AG08396 (cell line): ENCODE results near the gene CALHM2.
"Not testable (repeated sequence)": the region's sequence is repeated elsewhere in the genome, so short reads cannot be mapped to it uniquely, and the experiment has no call there.

ENCODE experiments used
- DNase-seq: peaks from one replicate; pipeline ENCODE4 v3.0.0; 2012; ENCODE audit warnings: low spot score, mixed read lengths

CALHM2 gene

DNA sequence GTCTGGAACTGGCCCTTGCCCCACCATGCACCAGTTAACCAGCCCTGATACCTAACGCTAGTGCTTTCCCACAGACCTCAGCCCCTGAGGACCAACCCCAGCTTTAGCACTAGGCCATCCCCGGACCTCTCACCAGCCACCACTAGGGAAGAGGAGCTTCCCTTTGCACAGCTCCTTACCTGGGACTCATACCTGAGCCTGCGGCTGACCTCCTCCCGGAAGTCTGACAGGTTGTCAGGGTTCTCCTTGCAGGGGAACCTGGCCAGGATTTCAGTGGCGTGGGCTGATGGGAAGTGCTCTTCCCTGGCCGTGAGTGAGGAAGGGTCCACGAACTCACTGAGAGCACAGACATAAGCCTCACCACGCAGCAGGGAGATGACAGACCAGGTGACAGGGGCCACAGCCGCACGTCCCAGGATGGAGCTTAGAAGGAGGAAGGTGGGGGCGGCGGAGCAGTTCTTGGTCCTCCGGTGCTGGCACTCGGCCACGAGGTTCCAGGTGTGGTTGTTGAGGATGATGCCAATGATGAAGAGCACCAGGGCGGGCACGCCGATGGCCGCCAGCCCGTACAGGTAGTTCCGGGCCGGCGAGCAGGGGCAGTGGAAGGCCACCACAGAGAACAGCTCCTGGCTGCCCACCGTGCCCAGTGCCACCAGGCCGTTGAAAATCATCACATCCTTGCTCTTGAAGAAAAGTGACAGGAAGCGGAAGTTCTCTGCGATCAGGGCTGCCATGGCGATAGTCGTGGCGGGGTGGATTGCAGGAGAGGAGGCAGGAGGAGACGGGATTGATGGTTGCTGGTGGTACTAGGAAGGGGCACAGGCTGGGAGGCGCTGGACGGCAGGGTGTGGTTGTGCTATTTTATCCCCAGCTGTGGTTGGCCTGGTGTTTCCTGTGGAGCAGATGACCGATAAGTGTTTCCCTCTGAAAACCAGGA is 2.7 kb downstream of the CALHM2 start:
- no peak for DNase-seq

DNA sequence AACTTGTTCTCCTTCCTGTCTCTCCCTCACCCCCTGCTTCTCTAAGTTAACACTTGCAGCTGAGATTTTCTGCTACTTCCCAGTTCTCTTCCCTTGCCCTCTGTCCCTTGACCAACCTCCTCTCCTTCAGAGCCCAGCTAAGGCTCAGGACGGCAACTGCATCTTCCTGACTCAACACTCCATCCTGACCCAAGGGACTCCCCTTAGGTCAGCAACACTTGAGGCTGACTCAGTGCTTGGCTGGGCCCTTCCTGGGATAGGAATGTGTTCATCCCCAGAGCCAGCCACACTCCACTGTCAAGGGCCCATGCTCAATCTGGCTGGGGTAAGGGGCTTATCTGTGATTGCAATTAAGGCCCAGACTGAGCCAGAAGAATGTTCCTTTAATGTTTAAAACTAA is 3.4 kb downstream of the CALHM2 start:
- peak; percentile 89 for DNase-seq

DNA sequence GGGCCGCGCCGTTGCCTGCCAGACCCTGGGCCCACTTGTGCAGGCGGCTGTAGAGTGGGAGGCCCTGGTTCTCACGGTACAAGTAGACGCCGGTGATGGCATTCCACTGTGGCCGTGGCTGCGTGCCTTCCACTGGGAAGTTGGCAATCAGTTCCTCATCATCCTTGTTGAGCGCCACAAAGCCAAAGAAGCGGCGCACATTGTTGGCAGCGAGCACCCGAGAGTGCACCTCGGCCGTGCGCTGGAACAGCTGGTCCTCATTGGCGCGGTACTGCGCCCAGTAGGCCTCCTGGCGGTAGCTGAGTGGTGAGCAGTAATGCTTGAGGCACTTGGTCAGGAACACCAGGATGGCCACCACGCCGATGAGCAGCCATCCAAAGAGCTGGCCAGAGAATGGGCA is 5.0 kb downstream of the CALHM2 start:
- DNase-seq, result no peak

DNA sequence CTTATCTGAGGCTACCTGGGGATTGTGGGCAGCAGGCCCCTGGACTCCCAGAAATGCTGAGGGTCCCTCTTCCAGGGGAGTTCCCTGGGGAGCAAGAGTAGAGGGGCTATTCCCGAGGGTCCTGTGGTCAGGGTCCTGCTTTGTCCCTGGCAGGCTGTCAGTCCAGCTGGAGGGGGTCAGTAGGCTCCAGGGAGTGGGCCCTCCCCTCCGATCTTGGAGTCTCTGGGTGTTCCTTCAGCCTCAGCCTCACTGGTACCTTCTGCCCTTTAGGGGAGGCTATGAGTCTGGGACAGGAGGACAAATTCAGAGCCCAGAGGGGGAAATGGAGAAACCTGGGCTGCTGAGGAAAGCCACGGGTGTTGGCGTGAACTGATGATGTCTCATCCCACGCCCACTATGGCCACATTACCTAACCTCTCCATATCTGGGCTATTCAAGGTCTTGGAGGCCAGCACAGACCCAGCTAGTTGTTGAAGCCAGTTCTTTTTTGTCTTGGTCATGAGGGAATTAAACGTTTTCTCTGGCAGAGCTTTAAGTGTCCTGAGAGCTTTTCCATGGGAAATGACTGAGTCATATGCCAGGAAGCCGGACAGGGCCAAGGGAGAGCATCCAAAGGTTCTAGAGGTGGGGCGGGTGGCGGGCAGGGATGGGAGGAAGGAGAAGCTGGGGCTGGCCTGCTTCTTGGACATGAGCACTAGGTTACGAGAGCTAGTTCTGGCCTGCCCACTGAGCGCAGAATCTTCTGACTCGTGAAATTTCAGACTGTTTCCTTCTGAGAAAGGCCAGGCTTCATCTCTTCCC is 6.2 kb downstream of the CALHM2 start:
- peak; percentile 57 for DNase-seq

DNA sequence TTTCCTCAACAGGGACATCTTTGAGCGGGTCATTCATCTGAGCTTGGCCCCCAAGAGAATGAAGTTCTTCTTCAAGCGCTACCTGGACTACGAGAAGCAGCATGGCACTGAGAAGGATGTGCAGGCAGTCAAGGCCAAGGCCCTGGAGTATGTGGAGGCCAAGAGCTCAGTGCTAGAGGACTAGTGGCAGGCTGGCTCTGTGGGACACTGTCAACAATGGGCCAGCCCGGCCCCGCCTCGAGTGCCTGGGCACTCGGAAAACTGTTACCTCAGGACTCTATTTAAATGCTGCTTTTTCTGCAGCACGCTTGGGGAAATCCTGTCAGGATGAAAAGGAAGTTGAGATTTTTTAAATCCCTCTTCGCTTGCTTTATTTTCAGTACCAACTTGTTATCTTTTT is 6.8 kb downstream of the CALHM2 start:
- no peak for DNase-seq

DNA sequence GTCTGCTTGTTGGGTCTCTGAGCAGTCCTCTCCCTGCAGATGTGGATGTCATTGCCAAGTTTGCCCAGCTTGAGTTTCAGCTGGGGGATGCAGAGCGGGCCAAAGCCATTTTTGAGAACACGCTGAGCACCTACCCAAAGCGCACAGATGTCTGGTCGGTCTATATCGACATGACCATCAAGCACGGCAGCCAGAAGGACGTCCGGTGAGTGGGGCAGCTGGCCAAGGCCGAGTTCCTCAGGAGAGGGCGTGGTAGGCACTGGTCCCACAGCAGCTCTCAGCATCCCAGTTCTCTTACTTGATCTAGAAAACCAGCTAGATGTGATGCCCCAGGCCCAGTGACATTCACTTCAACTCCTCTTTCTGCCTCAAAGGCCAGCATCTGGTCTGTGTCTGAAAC is 7.7 kb downstream of the CALHM2 start:
- no peak for DNase-seq

DNA sequence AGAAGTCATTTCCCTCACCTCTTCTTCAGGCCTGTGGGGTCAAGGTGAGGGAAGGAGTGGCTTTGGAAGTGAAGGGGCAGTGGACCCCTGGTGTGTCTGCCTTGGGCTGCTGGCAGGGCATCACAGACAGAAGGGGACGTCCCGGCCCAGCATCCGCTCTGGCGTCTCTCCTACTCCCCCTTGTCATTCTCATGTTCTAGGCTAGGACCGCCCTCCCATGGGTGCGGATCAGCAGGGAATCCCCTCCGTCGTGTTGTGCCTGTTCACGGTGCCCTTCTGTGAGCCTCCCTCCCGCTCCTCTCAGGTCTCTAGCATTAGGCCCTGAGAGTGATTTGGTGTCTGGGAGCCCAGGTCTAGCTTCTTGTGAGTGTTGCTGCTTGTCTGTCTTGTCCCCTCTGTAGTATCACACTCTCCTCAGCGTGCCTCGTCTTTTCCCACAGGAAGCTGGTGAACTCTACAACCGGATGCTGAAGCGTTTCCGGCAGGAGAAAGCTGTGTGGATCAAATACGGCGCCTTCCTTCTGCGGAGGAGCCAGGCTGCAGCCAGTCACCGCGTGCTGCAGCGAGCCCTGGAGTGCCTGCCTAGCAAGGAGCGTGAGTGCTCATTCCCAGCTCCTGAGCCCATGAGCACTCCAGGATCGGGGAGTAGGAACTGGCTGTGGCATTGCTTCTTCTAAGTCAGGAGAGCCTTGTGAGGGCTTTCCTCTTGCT is 8.5 kb downstream of the CALHM2 start:
- DNase-seq, result no peak

DNA sequence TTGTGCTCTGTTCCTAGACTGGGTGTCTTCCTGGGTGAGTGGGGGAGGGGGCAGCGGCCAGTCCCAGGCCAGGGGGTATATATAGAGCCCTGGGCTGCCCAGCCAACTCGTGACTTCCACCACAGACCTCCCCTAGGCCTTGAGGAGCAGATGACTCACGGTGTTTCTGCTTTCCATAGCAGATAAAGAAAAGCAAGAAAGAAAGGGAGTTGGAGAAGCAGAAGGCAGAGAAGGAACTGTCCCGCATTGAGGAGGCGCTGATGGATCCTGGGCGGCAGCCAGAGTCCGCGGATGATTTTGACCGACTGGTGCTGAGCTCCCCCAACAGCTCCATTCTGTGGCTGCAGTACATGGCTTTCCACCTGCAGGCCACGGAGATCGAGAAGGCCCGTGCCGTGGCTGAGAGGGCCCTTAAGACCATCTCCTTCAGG is 10.1 kb downstream of the CALHM2 start:
- no peak for DNase-seq

DNA sequence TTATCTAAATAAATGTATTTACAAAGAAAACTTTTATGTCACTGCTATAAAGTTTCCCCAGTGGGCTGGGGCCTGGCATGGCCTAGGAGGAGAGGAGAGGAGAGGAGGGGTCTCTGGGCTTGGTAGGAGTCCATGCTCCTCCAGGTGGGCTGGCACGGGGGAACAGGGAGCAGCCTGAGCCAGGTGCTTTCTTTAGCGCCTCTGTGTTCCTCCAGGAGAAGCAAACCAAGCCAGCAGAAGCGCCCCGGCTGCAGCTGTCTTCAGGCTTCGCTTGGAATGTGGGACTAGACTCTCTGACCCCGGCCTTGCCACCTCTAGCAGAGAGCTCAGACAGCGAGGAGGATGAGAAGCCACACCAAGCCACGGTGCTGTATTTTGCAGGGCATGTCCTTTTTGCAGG is 10.6 kb downstream of the CALHM2 start:
- no peak for DNase-seq

DNA sequence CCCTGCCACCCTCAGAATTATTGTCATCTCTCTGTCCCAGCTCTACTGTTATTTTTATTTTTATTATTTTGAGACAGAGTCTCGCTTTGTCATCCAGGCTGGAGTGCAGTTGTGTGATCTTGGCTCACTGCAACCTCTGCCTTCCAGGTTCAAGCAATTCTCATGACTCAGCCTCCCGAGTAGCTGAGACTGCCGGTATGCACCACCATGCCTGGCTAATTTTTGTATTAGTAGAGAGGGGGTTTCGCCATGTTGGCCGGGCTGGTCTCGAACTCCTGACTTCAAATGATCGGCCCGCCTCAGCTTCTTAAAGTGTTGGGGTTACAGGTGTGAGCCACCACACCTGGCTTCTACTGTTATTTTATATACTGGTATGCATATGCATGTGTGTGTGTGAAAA is 11.0 kb downstream of the CALHM2 start:
- no peak for DNase-seq

DNA sequence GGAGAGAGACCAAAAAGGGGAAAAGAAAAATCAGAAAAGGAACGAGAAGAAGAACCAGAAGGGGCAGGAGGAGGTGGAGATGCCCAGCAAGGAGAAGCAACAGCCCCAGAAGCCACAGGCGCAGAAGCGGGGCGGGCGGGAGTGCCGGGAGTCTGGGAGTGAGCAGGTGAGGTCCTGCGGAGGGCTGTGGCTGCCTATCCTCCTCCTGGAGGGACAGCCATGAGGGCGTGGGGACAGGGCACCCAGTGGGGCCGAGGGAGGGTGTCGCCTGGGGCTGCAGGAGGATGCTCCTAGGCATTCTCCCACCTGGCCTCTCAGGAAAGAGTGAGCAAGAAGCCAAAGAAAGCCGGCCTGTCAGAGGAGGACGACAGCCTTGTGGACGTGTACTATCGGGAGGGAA is 11.8 kb downstream of the CALHM2 start:
- DNase-seq, result no peak

DNA sequence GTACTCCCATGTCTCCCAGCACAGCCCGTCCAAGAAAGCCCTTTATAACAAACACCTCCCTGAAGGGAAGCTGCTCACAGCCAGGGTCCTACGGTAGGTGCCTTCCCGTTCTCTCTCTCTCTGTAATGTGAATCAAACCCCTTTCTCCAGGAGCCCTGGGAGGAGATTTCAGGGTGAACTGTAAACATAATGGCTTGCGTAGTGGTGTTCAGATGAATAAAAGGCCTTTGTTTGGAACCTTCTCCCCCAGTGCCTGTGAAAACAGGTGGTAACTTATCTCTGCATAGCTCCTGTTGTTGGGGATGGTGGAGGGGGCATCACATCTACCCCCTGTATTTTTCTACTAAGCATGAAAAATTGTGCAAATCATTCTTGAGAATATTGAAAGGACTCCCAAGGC is 12.4 kb downstream of the CALHM2 start:
- no peak for DNase-seq

DNA sequence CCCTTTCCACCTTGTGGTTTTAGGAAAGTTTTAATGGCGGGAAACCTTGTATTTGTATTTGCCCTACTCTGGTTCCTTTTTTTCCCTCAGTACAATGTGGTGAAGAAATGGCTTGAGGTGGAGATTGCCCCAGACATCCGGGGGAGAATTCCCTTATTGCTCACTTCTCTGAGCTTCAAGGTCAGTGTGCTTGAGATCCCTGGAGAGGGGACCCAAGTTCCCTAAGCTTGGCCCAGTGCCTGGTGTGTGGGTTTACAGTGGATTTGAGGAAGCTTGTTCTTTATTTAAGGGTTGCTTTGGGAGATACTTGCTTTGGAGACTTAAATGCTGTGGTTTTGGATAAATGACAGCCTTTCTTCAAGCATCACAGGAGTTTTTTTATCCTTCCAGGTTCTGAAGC is 18.3 kb downstream of the CALHM2 start:
- no peak for DNase-seq

DNA sequence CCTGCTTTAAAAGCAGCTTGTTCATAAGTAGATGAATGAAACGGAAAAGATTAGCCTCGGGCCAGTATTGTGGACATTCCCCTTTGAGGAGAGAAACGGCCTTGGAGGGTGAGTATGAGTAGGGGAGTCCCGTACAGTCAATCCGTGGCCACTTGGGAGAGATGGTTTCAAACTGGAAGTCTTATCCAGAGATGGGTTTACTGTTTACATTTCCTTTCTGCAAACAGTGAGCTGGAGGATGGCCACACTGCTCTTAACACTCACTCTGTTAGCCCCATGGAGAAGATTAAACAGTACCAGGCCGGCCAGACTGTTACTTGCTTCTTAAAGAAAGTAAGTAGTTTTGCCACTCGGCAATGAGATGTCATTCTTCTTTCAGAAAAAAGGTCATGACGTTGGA is 20.3 kb downstream of the CALHM2 start:
- DNase-seq, result no peak

DNA sequence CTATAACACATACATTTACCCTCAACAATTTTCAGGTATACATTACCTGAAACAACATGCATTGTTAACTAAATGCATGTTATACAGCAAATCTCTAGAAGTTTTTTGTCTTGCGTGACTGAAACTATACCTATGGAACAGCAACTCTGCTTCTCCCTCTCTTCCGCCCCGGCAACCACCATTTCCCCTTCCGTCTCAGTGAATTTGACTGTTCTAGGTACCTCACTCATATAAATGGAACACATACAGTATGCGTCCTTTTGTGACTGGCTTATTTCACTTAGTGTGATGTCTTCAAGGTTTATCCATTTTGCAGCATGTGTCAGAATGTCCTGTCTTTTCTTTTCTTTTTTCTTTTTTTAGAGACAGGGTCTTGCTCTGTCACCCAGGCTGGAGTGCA is 22.5 kb downstream of the CALHM2 start:
- no peak for DNase-seq

DNA sequence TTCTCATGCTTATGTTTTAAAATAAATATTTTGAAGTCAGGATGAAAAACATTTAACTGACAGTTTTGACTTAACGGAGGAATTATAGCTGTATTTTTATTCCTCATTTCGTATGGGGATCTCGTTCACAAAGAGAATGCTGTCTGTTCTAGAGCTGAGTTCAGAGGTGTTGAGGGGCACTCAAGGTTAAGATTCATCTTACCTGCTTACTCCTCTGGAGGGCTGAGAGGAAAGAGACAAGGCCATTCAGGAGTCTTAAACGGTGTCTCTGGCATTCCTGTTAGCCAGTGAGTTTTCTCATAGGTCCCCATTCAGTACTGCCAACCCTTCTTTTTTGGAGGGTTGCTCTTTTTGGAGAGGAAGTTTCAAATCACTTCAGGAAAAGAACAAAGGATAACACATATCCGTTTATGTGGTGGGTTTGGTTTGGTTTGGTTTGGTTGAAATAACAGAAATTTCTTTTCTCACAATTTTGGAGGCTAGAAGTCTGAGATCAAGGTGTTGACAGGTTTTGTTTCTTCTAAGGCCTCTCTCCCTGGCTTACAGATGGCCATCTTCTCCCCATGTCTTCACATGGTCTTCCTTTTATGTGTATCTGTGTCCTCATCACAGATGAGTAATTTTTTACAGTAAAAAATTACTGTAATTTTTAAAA is 23.1 kb downstream of the CALHM2 start:
- DNase-seq, result no peak

DNA sequence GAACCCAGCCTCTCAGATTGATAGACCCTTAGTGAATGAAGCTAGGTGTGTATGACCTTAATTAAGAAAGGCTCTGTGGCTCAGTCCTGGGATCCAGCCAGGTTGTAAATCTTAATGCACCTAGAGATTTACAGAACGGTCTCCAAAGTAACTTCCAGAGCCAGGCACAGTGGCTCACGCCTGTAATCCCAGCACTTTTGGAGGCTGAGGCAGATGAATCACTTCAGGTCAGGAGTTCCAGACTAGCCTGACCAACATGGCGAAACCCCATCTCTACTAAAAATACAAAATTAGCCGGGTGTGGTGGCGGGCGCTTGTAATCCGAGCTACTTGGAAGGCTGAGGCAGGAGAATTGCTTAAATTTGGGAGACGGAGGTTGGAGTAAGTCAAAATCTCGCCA is 24.3 kb downstream of the CALHM2 start:
- no peak for DNase-seq

DNA sequence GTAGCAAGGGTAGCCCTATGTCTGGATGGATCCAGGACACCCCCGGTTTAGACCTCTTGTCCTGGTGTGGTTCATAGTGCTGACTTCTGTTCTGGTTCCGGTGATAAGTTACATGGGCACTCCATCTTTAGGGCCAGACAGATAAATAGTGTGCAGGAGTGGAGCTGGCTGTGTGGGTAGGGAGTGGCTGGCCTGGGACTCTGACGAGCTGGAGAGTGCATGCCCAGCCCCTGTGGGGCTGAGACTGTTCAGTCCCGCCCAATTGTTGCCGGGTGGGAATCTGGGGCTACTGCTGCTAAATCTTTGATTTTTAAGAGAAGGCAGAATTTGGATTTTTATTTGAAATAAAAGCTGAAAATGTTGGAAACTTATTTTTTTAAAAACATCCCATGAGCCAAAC is 28.4 kb downstream of the CALHM2 start:
- no peak for DNase-seq

DNA sequence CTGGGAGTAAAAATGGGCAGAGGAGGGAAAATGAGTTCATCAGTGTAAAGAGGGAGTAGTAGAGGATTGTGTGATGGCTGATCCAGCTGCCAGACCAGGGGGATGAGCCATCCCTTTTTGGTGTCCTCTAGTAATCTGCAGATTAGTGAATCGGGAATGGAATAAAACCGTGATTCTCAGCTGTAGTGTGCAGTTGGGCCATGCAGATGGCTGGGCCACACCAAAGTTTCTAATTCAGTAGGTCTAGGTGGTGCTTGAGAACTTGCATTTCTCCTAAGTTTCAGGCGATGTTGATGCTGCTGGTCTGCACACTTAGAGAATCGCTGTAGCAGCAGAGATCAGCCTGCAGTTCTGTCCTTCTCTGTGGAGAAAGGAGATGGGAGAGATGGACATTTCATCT is 33.1 kb downstream of the CALHM2 start:
- DNase-seq, result no peak

DNA sequence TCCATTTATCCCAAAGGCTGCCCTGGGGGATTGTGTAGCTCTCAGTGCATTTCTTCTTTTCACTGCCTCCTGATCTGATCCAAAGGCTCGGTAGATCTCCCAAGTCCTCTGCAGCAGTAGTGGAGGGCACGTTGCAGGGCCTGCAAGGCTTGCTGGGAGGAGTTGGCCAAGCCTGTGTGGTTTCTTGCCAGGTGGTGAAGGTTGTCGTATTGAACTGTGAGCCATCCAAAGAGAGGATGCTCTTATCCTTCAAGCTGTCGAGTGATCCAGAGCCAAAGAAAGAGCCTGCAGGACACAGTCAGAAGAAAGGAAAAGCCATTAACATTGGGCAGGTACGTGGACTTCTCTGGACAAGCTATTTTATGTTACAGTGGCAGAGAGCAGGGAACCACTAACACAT is 34.6 kb downstream of the CALHM2 start:
- DNase-seq, result no peak

DNA sequence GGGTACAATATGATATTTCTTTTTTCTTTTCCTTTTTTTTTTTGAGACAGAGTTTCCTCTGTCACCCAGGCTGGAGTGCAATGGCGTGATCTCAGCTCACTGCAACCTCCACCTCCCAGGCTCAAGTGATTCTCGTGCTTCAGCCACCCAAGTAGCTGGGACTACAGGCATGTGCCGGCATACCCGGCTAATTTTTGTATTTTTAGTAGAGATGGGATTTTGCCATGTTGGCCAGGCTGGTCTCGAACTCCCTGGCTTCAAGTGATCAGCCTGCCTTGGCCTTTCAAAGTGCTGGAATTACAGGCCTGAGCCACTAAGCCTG is 35.1 kb downstream of the CALHM2 start:
- not testable (repeated sequence) for DNase-seq

DNA sequence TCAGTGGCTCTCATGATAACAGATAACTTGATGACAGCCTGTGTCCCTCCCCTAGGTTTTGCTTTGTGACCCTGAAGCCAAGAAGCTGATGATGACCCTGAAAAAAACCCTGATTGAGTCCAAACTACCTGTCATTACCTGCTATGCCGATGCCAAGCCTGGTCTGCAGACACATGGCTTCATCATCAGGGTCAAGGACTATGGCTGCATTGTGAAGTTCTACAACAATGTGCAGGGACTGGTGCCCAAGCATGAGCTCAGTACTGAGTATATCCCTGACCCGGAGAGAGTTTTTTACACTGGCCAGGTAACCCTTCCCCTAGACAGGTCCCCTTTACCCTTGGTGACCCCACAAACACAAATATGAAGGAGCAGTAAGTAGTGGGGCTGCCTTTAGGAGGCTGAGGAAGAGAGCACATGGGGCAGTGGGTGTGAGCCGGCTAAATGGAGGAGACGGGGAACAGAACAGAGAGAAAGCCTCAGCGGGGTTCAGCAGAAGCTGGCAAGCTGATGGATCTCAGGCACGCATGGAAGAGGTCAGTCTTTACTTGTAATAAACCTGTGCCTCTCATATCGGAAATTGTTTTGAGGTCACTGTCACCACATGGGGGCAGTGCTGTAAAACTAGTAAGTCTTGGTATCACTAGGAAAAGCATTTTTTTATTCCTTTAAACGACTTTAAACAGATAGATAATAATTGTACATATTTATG is 35.6 kb downstream of the CALHM2 start:
- DNase-seq, result peak; percentile 40
